Peyer's patch (tissue), 4 donors: ENCODE results near the gene C10orf67.

Source experiments
- POLR2A ChIP-seq, 2 donors: fragments of 450-650 bp; IDR thresholded peaks; one replicate each; pipeline ENCODE4 v1.5.1; 2017; ENCODE audit warnings: antibody characterized with exemption in 2 of 2, mild to moderate bottlenecking in 2 of 2, moderate library complexity in 2 of 2
- TF ChIP-seq, protein P1 (sequence below), 6 experiments: fragments of 450-650 bp in 4 of 6; fragments of 200-600 bp in 2 of 6; sonication (generic) in 1 of 6; IDR thresholded peaks; one replicate each; pipeline ENCODE4 v1.5.1; 2017 to 2019; ENCODE audit warnings: antibody characterized with exemption in 6 of 6, mild to moderate bottlenecking in 3 of 6, moderate library complexity in 1 of 6

DNA sequence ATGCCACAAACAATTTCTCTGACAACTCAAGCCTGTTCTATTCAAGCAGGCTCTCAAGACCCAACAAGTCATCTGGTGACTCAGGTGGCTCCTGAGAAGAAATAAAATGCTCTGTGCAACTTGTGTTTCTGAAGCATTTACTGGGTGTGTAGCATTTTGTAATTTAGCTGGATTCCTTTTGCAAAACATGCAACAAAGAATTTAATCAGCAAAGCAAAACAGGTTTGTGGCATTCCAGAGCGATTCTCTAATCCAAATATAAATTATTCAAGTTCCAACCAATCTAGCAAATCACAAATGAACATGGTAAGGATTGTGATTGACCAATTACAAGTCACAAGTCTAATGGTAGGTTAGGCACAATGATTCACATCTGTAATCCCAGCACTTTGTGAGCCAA lies 39.8 kb upstream of the C10orf67 start:
- TF ChIP-seq, protein P1, sequence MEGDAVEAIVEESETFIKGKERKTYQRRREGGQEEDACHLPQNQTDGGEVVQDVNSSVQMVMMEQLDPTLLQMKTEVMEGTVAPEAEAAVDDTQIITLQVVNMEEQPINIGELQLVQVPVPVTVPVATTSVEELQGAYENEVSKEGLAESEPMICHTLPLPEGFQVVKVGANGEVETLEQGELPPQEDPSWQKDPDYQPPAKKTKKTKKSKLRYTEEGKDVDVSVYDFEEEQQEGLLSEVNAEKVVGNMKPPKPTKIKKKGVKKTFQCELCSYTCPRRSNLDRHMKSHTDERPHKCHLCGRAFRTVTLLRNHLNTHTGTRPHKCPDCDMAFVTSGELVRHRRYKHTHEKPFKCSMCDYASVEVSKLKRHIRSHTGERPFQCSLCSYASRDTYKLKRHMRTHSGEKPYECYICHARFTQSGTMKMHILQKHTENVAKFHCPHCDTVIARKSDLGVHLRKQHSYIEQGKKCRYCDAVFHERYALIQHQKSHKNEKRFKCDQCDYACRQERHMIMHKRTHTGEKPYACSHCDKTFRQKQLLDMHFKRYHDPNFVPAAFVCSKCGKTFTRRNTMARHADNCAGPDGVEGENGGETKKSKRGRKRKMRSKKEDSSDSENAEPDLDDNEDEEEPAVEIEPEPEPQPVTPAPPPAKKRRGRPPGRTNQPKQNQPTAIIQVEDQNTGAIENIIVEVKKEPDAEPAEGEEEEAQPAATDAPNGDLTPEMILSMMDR (IDR thresholded peaks at IDR 0.05): no peak
- no peak for TF ChIP-seq POLR2A (IDR thresholded peaks at IDR 0.05)
